ENCODE measurements around the gene OR2S2.

DNA sequence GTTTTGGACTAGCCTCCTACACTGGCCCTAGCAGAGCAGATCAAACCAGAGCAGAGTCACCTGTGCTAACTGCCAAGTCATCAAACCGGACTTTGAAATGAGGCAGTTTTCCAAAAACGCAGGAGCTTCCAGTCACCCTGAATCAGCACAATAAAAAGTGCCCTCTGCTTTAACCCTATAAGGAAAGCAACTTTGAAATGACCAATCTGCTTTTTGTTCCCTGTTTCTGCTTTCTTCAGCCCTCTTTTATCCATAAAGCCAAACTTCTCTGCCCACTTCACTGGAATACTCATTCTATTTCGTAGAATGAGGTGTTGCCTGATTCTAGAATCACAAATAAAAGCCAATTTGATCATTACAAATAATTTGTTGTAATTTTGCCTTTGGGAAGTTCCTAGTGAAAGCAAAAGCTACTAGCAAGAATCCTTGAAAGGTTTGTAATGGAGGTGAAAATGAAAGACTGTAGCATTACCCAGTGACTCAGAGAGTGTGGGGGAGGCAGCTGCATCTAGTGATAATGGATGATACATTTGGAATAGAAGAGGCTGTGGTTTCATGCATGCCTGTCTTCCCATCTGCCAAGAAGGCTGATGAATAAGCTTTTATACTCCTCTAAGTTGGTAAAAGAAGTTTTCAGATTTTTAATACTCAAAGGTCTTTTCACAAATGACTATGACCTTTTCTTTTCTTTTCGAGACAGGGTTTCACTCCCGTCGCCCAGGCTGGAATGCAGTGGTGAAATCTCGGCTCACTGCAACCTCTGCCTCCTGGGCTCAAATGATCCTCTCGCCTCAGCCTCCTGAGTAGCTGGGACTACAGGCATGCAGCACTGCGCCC lies 33.8 kb downstream of the OR2S2 start:
- TF ChIP-seq, protein P1, sequence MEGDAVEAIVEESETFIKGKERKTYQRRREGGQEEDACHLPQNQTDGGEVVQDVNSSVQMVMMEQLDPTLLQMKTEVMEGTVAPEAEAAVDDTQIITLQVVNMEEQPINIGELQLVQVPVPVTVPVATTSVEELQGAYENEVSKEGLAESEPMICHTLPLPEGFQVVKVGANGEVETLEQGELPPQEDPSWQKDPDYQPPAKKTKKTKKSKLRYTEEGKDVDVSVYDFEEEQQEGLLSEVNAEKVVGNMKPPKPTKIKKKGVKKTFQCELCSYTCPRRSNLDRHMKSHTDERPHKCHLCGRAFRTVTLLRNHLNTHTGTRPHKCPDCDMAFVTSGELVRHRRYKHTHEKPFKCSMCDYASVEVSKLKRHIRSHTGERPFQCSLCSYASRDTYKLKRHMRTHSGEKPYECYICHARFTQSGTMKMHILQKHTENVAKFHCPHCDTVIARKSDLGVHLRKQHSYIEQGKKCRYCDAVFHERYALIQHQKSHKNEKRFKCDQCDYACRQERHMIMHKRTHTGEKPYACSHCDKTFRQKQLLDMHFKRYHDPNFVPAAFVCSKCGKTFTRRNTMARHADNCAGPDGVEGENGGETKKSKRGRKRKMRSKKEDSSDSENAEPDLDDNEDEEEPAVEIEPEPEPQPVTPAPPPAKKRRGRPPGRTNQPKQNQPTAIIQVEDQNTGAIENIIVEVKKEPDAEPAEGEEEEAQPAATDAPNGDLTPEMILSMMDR (conservative IDR thresholded peaks at IDR 0.05; ENCODE audit: low read depth, low read length) = no peak
- peak; percentile 21; the same call in 1 of the 2 replicates for TF ChIP-seq SMC3 (IDR thresholded peaks at IDR 0.05; ENCODE audit: low read depth, low read length)

All from IMR-90 (cell line).